Bone marrow (tissue), 2 donors: ENCODE data around the gene LSMEM2.
"Not testable (repeated sequence)": the region's sequence is repeated elsewhere in the genome, so short reads cannot be mapped to it uniquely, and the experiment has no call there.

Experiments
- DNase-seq, 2 donors: peaks; one replicate each; lab custom pipeline; 2025; lab: John Stamatoyannopoulos, UW

LSMEM2 gene

GRCh38 chr3:50245831-50246516 lies 32.9 kb upstream of the LSMEM2 start:
- DNase-seq: peak; percentile 87 to 88

- peak; percentile 74 to 84 for DNase-seq
These were observed 32.4 kb upstream of the LSMEM2 start for GRCh38 chr3:50246517-50246954.

GRCh38 chr3:50248387-50248786 lies 30.5 kb upstream of the LSMEM2 start:
- DNase-seq: no peak

DNA sequence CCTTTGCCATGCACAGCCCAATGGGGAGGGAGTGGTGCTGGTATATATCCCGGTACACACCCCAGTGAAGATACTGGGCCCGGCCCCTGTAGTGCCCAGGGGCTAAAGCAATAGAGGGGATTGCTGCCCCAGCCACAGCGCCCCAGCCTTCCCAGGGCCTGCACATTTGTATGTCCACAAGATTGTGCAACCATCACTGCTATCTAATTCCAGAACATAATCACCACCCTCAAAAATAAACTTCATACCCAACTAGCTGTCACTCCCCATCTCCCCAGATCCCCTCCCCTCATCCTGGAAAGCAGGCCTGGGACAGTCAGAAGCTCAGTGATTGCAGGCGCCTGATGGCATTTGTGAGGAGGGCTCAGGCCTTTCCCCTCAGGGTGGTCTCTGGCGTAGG lies 29.4 kb upstream of the LSMEM2 start:
- DNase-seq: no peak

DNA sequence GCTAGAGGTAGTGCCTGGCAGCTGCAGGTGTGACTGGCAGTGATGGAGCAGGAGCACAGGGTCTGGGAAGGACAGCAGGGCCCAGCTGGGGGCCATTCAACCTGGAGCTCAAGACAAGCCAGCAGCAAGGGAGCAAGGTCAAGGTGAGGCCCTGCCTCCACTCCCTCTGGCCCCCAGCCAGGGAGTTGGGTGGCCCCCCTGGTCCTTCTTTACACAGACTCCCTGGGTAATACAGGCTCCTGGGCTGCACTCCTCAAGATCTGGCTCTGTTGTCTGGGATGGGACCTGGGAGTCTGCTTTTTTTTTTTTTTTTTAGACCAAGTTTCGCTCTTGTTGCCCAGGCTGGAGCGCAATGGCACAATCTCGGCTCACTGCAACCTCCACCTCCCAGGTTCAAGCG lies 28.4 kb upstream of the LSMEM2 start:
- no peak for DNase-seq

GRCh38 chr3:50251220-50251619 lies 27.7 kb upstream of the LSMEM2 start:
- DNase-seq: no peak

GRCh38 chr3:50254577-50255250 lies 24.2 kb upstream of the LSMEM2 start:
- DNase-seq: peak in 1 of 2 donors; percentile 52

GRCh38 chr3:50255251-50255615 lies 23.7 kb upstream of the LSMEM2 start:
- DNase-seq: no peak

DNA sequence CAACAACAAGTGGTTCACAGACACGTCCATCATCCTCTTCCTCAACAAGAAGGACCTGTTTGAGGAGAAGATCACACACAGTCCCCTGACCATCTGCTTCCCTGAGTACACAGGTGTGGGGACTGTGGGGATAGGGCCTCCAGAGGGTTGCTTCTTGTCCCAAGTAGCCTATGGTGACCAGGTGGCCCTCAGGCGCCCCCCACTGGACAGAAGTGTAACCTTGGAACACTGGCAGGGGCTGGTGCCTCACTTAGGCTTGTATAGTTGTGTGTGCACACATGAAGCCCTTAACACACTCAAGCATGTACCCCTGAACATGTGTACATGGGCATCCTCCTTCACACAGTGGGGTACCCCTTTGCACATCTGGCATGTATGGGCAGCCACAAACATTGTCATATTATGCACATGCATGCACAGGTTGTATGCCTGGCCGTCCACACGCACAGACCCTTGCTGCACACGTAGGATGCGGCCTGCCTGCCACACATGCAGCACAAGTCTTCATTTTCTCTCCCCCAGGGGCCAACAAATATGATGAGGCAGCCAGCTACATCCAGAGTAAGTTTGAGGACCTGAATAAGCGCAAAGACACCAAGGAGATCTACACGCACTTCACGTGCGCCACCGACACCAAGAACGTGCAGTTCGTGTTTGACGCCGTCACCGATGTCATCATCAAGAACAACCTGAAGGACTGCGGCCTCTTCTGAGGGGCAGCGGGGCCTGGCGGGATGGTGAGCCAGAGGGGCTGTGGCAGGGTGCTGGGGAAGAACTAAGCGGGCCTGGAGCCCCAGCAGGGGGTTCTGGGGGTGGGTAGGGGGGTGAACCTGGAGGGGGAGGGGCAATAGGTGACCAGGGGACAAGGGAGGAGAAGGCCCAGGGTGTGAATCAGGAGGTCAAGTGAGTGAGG lies 21.7 kb upstream of the LSMEM2 start:
- peak in 1 of 2 donors; percentile 10 for DNase-seq

DNA sequence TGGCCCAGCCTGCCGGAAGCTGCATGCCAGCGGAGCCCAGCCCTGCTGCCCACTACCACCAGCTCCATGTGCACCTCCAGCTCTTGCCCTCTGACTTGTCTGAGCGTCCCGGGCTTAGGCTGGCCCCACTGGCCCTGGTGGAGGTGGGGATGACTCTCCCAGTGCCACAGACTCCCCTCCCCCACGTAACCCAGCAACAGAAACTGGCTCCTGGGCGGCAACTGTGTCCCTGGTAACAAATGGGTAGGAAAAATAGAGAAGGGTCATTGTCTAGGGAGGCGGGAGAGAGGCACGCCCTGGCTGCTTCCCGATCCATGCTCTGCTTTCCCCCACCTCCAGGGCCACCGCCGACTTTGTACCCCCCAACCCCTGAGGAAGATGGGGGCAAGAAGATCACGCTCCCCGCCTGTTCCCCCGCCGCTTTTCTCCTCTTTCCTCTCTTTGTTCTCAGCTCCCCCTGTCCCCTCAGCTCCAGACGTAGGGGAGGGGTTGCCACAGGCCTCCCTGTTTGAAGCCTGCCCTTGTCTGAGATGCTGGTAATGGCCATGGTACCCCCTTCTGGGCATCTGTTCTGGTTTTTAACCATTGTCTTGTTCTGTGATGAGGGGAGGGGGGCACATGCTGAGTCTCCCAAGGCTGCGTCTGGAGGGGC lies 20.7 kb upstream of the LSMEM2 start:
- no peak for DNase-seq

DNA sequence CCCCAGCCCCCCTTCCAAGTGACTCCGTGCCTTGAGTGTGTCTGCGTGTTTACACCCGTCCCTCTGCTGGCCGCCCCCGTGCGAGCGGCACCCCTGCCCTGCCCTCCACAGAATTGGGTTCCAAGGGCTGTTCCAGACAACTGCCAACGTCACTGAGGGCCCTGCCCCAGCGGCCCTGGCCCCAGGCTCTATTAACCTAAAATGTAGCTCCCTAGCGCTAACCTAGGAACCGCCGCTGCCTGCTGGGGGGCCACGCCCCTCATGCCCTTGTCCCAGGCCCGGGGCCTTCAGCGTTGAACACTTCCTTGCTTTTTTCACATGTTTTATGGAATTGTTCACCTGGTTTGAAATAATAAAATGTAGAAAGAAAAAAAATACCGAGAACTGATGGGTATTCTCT lies 19.9 kb upstream of the LSMEM2 start:
- DNase-seq: no peak

DNA sequence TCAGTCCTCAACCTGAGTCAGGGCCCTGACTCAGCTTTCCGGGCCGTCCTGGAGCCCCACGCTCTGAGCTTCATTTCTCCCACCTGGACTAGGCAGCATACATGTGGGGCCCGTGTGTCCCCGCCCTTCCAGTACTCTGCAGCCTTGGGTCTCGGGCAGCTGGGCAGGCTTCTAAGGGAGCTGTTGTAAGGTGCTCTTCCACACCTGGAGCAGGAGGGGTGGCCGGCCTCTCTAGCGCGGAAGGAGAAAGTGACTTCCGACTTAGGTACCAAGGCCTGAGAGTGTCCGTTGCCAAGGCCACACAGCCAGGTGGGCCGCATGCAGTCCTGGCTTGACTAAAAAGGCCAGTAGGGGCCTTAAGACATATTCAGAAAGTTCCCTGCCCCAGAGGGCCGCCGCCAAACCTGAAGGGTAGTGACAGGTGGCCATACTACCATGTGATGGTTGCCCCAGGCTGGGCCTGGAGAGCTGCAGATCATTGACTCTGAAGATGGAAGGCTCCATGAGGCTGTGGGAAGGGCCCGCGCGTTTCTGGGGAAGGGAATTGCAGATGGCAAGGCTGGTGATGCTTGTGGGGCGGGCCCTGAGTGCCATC lies 19.4 kb upstream of the LSMEM2 start:
- DNase-seq: no peak

DNA sequence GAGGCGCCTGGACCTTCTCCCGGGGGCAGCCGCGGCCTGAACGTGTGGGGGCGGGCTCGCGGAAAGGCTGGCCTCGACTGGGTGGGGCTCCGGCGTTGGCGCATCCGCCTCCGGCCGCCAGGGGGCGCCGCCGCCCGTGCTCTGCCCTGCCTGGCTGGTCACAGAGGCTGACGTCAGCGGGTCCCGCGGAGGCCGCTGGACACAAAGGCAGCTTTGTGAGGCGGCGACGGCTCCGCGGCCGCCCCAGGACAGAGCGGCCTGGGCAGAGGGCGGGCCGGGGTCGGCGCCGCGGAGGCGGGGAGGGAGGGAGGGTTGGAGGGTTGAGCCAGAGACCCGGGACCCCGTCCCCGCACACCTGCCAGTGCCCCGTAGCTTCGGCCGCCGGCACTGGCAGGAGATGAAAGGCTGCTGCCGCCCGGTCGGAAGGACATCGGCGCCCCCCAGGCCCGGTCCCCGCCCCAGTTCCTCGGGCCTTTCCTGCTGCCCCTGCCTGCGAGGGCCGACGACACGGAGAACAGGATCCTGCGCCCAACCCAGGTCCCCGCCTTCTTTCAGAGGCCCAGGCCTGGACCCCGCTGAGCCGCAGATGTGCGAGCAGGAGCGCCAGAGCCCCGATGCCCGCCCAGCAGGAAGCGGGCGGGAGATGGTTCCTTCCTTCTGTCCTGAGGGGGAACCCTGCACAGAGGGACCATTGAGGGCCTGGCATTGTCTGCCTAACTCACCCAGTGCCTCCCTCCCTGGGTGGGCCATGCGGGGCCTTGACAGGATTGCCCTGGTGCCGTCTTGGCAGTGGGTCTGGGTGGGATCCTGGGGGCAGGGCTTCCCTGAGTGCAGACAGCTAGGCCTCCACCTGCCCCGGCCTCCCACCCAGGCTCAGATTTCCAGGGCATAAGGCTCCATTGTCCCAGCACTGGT lies 18.6 kb upstream of the LSMEM2 start:
- peak; percentile 32 to 79 for DNase-seq

DNA sequence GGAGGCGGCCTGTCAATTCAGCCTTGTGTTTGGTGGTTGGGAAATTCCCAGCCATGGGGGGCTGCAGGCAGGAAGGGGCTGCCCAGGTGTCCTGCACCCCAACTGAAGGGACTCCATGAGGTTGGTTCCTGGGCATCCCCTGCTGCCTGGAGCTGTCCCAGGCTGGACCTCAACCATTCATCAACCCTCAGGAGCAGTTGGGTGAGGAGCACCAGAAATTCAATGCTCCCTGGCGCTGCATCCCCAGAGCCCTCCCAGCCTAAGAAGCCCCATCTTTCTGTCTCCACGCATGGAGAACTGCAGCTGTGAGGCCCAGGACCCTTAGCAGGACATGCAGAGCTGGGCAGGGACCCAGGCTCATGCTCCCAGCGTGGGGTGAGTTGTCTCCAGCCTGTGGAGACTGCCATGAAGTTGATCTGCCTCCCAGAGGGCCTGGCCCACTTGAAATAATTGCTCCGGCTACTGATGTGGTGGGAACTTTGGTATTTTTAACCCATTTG lies 17.9 kb upstream of the LSMEM2 start:
- DNase-seq: no peak

DNA sequence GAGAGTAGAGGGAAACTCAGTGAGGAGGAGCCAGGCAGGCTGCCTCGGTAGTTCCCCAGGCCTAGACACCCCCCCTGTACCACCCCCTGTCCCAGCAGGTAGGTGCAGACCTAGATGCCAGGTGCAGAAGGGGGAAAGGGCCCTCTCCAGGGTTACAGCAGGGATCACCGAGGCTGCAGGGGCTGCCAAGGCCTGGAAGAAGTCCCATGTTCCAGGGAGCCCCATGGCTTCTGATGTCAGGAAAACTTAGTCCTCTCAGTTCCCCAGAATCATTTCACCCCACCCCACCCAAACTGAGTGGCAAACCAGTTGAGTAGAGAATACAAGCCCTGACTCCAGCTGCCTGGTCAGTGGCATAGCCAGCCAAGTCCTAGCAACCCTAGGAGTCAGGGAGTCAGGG lies 17.4 kb upstream of the LSMEM2 start:
- DNase-seq: no peak

DNA sequence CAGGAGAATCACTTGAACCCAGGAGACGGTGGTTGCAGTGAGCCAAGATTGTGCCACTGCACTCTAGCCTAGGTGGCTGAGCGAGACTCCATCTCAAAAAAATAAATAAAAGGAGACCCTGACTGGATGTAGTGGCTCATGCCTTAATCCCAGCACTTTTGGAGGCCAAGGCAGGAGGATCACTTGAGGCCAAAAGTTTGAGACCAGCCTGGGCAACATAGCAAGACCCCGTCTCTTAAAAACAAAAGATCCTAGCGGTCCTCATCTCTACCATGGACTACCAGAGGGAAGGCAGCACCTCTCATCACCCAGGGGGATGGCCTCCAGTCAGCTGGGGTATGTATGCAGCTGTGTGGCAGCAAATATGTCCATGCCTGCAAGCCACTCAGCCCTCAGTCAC lies 16.7 kb upstream of the LSMEM2 start:
- not testable (repeated sequence) for DNase-seq

GRCh38 chr3:50262778-50263177 lies 16.1 kb upstream of the LSMEM2 start:
- no peak for DNase-seq

- DNase-seq: no peak
These were observed 15.2 kb upstream of the LSMEM2 start for GRCh38 chr3:50263478-50264382.

DNA sequence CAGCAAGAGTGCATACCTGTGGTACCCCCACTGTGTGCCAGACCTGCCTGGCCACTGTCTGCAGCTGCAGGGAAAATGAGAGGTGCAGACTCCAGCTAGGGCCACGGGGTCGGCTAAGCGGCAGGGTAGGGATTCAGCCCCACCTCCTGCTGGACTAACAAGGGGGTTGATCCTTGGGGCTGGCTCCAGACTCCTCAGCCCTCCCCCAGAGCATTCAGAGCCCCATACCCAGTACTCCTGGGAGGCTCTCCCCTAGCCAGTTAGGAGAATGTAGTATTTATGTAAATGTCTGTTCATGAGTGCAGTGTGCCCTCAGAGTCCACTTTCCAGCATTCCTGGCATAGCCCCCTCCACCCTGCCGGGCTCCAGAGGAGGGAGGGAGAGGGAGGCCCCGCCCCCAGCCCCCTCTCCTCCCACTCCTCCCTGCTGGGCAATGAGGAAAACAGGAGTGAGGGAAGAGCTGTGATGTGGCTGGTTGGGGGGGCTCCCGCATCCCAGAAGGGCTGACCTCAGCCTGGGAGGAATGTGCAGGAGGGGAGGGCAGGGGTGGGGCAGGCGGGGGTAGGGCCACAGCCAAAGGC lies 14.4 kb upstream of the LSMEM2 start:
- no peak for DNase-seq
